ENCODE measurements around the gene COTL1.

DNA sequence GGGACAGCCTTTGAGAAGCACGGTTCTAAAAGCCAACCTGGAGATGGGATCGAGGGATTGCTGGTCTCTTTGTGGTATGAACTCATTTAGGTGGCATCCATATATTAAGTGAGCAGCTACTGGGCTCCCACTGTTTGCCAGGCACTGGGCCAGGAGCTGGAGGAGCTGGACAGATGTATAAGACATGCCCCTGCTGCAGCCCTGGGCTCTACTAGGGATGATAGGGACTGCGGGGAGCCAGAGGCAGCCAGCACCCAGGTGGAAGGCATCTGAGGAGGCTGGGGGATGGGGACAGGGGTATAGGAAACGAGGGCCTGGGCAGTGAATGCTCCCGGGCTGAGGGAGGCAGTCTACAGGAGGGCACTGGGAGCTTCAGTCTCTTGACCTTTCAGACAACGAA, 60.4 kb downstream of the COTL1 start:
- TF ChIP-seq, protein P1, sequence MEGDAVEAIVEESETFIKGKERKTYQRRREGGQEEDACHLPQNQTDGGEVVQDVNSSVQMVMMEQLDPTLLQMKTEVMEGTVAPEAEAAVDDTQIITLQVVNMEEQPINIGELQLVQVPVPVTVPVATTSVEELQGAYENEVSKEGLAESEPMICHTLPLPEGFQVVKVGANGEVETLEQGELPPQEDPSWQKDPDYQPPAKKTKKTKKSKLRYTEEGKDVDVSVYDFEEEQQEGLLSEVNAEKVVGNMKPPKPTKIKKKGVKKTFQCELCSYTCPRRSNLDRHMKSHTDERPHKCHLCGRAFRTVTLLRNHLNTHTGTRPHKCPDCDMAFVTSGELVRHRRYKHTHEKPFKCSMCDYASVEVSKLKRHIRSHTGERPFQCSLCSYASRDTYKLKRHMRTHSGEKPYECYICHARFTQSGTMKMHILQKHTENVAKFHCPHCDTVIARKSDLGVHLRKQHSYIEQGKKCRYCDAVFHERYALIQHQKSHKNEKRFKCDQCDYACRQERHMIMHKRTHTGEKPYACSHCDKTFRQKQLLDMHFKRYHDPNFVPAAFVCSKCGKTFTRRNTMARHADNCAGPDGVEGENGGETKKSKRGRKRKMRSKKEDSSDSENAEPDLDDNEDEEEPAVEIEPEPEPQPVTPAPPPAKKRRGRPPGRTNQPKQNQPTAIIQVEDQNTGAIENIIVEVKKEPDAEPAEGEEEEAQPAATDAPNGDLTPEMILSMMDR (IDR thresholded peaks at IDR 0.05) = no peak
- TF ChIP-seq, protein P2, sequence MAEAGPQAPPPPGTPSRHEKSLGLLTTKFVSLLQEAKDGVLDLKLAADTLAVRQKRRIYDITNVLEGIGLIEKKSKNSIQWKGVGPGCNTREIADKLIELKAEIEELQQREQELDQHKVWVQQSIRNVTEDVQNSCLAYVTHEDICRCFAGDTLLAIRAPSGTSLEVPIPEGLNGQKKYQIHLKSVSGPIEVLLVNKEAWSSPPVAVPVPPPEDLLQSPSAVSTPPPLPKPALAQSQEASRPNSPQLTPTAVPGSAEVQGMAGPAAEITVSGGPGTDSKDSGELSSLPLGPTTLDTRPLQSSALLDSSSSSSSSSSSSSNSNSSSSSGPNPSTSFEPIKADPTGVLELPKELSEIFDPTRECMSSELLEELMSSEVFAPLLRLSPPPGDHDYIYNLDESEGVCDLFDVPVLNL (CRISPR knock-in tag; IDR thresholded peaks at IDR 0.05; ENCODE audit: borderline replicate concordance, low read depth) = no peak
- TF ChIP-seq, protein P3, sequence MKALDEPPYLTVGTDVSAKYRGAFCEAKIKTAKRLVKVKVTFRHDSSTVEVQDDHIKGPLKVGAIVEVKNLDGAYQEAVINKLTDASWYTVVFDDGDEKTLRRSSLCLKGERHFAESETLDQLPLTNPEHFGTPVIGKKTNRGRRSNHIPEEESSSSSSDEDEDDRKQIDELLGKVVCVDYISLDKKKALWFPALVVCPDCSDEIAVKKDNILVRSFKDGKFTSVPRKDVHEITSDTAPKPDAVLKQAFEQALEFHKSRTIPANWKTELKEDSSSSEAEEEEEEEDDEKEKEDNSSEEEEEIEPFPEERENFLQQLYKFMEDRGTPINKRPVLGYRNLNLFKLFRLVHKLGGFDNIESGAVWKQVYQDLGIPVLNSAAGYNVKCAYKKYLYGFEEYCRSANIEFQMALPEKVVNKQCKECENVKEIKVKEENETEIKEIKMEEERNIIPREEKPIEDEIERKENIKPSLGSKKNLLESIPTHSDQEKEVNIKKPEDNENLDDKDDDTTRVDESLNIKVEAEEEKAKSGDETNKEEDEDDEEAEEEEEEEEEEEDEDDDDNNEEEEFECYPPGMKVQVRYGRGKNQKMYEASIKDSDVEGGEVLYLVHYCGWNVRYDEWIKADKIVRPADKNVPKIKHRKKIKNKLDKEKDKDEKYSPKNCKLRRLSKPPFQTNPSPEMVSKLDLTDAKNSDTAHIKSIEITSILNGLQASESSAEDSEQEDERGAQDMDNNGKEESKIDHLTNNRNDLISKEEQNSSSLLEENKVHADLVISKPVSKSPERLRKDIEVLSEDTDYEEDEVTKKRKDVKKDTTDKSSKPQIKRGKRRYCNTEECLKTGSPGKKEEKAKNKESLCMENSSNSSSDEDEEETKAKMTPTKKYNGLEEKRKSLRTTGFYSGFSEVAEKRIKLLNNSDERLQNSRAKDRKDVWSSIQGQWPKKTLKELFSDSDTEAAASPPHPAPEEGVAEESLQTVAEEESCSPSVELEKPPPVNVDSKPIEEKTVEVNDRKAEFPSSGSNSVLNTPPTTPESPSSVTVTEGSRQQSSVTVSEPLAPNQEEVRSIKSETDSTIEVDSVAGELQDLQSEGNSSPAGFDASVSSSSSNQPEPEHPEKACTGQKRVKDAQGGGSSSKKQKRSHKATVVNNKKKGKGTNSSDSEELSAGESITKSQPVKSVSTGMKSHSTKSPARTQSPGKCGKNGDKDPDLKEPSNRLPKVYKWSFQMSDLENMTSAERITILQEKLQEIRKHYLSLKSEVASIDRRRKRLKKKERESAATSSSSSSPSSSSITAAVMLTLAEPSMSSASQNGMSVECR (CRISPR knock-in tag; IDR thresholded peaks at IDR 0.05; ENCODE audit: borderline replicate concordance) = no peak
- TF ChIP-seq IRF2 (CRISPR knock-in tag; IDR thresholded peaks at IDR 0.05; ENCODE audit: borderline replicate concordance, low read depth) (no peak), CREB1 (CRISPR knock-in tag; IDR thresholded peaks at IDR 0.05) (no peak), SOX15 (CRISPR knock-in tag; IDR thresholded peaks at IDR 0.05) (no peak), SP1 (CRISPR knock-in tag; conservative IDR thresholded peaks at IDR 0.05) (no peak), NR2C2 (CRISPR knock-in tag; IDR thresholded peaks at IDR 0.05) (no peak)
- TF ChIP-seq, protein P4, sequence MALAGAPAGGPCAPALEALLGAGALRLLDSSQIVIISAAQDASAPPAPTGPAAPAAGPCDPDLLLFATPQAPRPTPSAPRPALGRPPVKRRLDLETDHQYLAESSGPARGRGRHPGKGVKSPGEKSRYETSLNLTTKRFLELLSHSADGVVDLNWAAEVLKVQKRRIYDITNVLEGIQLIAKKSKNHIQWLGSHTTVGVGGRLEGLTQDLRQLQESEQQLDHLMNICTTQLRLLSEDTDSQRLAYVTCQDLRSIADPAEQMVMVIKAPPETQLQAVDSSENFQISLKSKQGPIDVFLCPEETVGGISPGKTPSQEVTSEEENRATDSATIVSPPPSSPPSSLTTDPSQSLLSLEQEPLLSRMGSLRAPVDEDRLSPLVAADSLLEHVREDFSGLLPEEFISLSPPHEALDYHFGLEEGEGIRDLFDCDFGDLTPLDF (CRISPR knock-in tag; IDR thresholded peaks at IDR 0.05) = no peak
- TF ChIP-seq, protein P5, sequence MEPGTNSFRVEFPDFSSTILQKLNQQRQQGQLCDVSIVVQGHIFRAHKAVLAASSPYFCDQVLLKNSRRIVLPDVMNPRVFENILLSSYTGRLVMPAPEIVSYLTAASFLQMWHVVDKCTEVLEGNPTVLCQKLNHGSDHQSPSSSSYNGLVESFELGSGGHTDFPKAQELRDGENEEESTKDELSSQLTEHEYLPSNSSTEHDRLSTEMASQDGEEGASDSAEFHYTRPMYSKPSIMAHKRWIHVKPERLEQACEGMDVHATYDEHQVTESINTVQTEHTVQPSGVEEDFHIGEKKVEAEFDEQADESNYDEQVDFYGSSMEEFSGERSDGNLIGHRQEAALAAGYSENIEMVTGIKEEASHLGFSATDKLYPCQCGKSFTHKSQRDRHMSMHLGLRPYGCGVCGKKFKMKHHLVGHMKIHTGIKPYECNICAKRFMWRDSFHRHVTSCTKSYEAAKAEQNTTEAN (CRISPR knock-in tag; IDR thresholded peaks at IDR 0.05) = no peak
- TF ChIP-seq, protein P6, sequence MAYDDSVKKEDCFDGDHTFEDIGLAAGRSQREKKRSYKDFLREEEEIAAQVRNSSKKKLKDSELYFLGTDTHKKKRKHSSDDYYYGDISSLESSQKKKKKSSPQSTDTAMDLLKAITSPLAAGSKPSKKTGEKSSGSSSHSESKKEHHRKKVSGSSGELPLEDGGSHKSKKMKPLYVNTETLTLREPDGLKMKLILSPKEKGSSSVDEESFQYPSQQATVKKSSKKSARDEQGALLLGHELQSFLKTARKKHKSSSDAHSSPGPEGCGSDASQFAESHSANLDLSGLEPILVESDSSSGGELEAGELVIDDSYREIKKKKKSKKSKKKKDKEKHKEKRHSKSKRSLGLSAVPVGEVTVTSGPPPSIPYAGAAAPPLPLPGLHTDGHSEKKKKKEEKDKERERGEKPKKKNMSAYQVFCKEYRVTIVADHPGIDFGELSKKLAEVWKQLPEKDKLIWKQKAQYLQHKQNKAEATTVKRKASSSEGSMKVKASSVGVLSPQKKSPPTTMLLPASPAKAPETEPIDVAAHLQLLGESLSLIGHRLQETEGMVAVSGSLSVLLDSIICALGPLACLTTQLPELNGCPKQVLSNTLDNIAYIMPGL (CRISPR knock-in tag; IDR thresholded peaks at IDR 0.05) = no peak
- TF ChIP-seq, protein P7, sequence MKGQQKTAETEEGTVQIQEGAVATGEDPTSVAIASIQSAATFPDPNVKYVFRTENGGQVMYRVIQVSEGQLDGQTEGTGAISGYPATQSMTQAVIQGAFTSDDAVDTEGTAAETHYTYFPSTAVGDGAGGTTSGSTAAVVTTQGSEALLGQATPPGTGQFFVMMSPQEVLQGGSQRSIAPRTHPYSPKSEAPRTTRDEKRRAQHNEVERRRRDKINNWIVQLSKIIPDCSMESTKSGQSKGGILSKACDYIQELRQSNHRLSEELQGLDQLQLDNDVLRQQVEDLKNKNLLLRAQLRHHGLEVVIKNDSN (CRISPR knock-in tag; IDR thresholded peaks at IDR 0.05) = no peak
- TF ChIP-seq, protein P8, sequence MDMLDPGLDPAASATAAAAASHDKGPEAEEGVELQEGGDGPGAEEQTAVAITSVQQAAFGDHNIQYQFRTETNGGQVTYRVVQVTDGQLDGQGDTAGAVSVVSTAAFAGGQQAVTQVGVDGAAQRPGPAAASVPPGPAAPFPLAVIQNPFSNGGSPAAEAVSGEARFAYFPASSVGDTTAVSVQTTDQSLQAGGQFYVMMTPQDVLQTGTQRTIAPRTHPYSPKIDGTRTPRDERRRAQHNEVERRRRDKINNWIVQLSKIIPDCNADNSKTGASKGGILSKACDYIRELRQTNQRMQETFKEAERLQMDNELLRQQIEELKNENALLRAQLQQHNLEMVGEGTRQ (CRISPR knock-in tag; IDR thresholded peaks at IDR 0.05) = no peak

Data from WTC11 (cell line).